Raji (cell line): ENCODE results near the gene CST6.

Experiments used
- POLR2A ChIP-seq: IDR thresholded peaks from 2 replicates; pipeline ENCODE4 v1.6.1; 2011; ENCODE audit warnings: low read depth, low read length, control low read depth; ENCODE audit not compliant: insufficient read depth

The CST6 gene

GRCh38 chr11:66006134-66006890 lies 5.5 kb upstream of the CST6 start:
- peak; percentile 14; the same call in 1 of the 2 replicates for TF ChIP-seq POLR2A

GRCh38 chr11:66006891-66007176 lies 5.0 kb upstream of the CST6 start:
- TF ChIP-seq POLR2A: no peak

GRCh38 chr11:66007201-66007634 lies 4.6 kb upstream of the CST6 start:
- no peak for TF ChIP-seq POLR2A

GRCh38 chr11:66008095-66008467 lies 3.7 kb upstream of the CST6 start:
- no peak for TF ChIP-seq POLR2A

- TF ChIP-seq POLR2A: no peak
These were observed 3.2 kb upstream of the CST6 start for GRCh38 chr11:66008468-66009101.

GRCh38 chr11:66011239-66011784 lies 496 bp upstream of the CST6 start:
- TF ChIP-seq POLR2A: no peak

GRCh38 chr11:66012371-66012945 lies 650 bp downstream of the CST6 start:
- no peak for TF ChIP-seq POLR2A

GRCh38 chr11:66012946-66013761 lies 1.3 kb downstream of the CST6 start:
- TF ChIP-seq POLR2A: no peak

- no peak for TF ChIP-seq POLR2A
These were observed 1.9 kb downstream of the CST6 start for GRCh38 chr11:66013762-66014100.

GRCh38 chr11:66014804-66015453 lies 3.1 kb downstream of the CST6 start:
- TF ChIP-seq POLR2A: no peak

GRCh38 chr11:66015454-66015881 lies 3.7 kb downstream of the CST6 start:
- TF ChIP-seq POLR2A: no peak

- no peak for TF ChIP-seq POLR2A
These were observed 4.4 kb downstream of the CST6 start for GRCh38 chr11:66015936-66016792.

GRCh38 chr11:66016793-66017177 lies 5.0 kb downstream of the CST6 start:
- no peak for TF ChIP-seq POLR2A

GRCh38 chr11:66017321-66017720 lies 5.5 kb downstream of the CST6 start:
- no peak for TF ChIP-seq POLR2A
